ENCODE results near the gene CSNK2B.

Gene CSNK2B

GRCh38 chr6:31643818-31644454 lies 21.9 kb upstream of the CSNK2B start:
- in situ Hi-C loops (cut with MboI; ENCODE audit: low sequenced_read_pairs), result loop anchor here (25.0 kb wide), 1 partner anchor 1057 kb away; no protein-coding TSS in a partner anchor
- Histone ChIP-seq H3K9me3 (no peaks in the 10 kb centered on the region), H3K36me3 (replicated peaks) (peaks cover 85% of the 10 kb centered on the region)

DNA sequence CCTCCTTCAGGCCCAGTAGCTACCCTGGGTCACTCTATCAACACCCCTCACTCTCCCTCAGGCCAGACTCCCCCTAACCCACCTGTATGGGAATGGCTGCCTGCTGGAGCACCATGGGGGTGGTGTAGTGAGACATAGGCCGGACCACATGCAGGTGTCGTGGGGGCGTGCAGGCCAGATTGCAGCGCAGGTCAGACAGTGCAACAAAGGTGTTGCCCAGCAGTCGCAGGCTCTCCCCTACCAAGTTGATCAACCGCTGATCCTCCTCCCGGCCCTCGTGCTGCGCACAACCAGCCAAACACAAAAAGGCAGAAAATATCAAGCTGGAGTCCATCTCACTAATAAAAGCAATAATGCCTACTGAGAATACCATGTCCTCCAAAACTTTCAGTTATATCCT lies 20.6 kb upstream of the CSNK2B start:
- H3K4me3 ChIP-seq, result no peak overlapping the region
- H3K27me3 ChIP-seq (ENCODE audit: low read depth), result no peaks in the 10 kb centered on the region
- DNase-seq (ENCODE audit: low spot score in 2 of 2), result no peak
- in situ Hi-C loops (cut with MboI; ENCODE audit: low sequenced_read_pairs), result loop anchor here (25.0 kb wide), 1 partner anchor 1058 kb away; no protein-coding TSS in a partner anchor
- no peaks in the 10 kb centered on the region for H3K4me1 ChIP-seq
- peaks cover 85% of the 10 kb centered on the region for H3K36me3 ChIP-seq (replicated peaks)
- no peaks in the 10 kb centered on the region for H3K9me3 ChIP-seq

More at GRCh38 chr6:31643818-31644454, 21.9 kb upstream of the CSNK2B start:
- Histone ChIP-seq H3K27me3 (ENCODE audit: low read depth) (no peaks in the 10 kb centered on the region), H3K4me1 (no peaks in the 10 kb centered on the region), H3K4me3 (no peak overlapping the region)
- no peak for DNase-seq (ENCODE audit: low spot score in 2 of 2)

DNA sequence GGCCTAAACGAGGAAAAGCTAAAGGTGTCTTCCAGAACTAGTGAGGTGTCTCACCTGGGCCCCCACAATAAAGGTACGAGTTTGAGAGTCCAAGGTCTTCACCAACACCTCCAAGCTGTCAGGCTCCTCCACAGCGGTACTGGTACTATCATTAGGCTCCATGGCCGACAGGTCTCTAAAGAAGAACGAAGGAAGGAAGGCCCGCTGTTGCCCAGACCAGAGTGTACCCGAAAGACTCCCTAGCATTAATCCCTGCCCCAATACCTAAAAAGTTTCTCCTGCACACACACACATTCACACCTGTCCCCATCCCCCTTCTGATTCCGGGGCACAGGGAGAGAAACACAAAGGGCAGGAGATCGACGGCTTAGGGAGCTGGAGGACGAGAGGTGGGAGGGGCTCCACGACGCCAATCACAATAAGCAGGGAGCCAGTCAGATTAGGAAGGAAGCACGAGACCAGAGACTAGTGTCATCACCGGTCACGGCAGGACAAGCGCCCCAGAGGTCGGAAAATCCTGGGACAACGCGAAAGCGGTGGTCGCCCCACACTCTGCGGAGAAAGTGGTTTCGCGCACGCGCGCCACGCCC lies 14.2 kb upstream of the CSNK2B start:
- Histone ChIP-seq H3K9me3 (no peaks in the 10 kb centered on the region), H3K27me3 (ENCODE audit: low read depth) (no peaks in the 10 kb centered on the region), H3K36me3 (replicated peaks) (peaks cover 46% of the 10 kb centered on the region), H3K4me1 (peaks cover 10% of the 10 kb centered on the region), H3K4me3 (peak overlapping the region; percentile 84)
- in situ Hi-C loops (cut with MboI; ENCODE audit: low sequenced_read_pairs), result no loop called here
- DNase-seq (ENCODE audit: low spot score in 2 of 2), result peak; percentile 86 to 87

DNA sequence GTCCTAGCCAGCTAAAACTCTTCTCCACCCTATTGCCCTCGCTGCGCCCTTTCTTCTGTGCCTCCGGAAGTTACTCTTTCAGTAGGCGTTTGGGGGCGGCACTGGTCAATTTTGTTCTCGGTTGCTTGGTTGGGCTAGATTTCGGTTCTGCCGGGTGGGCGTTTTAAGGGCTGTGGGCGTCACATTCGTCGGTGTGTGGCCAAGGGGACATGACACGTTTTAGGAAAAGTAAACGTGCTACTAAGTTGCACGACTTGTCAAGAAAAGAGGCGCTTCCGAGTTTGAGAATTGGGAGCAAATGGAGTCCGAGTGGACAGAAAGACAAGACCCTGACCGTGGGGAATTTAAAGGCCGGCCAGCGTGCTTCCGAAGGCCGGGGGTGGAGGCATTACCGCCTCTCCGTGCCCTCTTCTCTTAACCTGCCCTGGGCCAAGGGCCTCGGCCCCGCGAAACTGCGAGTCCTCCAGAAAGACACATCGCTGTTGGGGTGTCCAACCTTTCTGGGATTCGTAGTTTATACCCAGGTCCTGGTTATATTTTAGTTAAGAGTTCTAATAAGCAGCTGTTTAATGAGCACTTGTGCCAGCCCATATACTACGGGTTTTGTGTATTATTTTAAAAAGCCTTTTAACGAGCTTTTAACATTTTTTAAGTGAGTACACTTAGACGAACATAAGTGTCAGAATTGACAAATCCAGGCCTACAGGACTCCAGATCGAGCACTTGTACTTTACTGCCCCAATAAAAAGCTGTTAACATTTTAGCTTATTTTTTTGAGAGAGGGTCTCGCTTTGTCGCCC lies 12.8 kb upstream of the CSNK2B start:
- H3K4me3 ChIP-seq, result peak overlapping the region; percentile 84
- DNase-seq (ENCODE audit: low spot score in 2 of 2), result peak in 1 of 2 experiments; percentile 93
- in situ Hi-C loops (cut with MboI; ENCODE audit: low sequenced_read_pairs), result no loop called here
- H3K36me3 ChIP-seq (replicated peaks), result peaks cover 44% of the 10 kb centered on the region
- no peaks in the 10 kb centered on the region for H3K27me3 ChIP-seq (ENCODE audit: low read depth)
- H3K9me3 ChIP-seq, result no peaks in the 10 kb centered on the region
- peaks cover 10% of the 10 kb centered on the region for H3K4me1 ChIP-seq

DNA sequence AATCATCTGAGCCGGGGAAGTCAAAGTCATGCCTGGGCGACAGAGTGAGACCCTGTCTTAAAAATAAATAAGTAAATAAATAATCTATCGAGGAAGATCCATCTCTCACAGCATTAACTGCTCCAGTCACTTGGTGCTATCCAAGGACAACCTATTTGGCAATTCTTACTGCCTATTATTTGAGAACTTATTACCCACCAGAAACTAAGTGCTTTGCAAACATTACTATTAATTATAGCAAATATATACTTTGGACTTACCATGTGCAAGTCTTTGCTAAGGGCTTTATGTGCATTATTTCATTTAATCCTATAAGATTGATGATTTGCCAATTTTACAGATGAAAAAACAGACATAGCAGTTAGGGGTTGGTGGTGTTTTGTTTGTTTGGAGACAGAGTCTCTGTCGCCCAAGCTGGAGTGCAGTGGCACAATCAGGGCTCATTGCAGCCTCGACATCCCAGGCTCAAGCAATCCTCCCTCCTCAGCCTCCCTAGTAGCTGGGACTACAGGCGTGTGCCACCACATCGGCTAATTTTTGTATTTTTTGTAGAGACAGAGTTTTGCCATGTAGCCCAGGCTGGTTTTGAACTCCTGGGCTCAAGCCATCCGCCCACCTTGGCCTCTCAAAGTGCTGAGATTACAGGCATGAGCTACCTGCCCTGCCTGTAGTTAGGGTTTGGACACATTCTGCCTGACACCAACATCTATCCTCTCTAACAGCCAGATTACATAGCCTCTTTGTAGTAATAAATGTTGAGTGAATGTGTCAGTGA lies 11.1 kb upstream of the CSNK2B start:
- Histone ChIP-seq H3K9me3 (no peaks in the 10 kb centered on the region), H3K4me3 (no peak overlapping the region), H3K27me3 (ENCODE audit: low read depth) (no peaks in the 10 kb centered on the region), H3K36me3 (replicated peaks) (peaks cover 29% of the 10 kb centered on the region), H3K4me1 (peaks cover 23% of the 10 kb centered on the region)
- DNase-seq (ENCODE audit: low spot score in 2 of 2), result no peak
- in situ Hi-C loops (cut with MboI; ENCODE audit: low sequenced_read_pairs), result no loop called here

DNA sequence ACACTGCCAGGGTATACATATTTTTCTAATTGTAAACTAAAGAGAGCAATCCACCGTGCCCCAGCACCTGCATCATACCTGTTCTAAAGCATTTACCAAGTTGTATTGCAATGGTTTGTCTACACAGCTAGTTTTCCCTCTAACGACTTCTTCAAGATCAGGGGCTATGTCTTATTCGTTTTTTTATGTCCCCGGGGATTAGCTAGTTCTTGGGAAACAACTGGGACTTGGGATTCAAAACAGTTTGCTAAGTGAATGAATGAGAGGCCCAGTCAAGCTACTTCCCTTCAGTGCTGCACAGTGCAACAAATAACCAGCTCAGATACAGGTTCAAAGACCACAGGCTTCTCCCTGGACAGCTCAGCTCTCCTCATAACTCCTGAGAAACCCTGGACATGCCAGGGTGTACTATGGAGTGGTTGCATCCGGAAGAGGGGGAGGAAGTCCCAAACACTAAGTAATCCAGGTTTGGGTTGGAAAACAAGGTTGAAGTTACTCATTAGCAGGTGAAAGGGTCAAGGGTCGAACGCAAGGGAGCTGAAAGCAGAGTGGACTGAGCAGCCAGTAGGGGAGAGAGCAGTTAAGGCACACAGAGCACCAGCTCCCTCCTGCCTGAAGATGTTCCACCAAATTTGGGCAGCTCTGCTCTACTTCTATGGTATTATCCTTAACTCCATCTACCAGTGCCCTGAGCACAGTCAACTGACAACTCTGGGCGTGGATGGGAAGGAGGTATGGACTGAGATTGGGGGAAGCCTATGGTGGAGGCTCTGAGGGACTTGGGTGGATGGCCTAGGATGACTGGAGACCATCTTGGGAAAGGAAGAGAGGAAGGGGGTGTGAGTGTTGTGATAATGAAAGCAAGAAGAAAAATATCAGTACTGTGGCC lies 10.3 kb upstream of the CSNK2B start, which contains the start of gene APOM:
Gene APOM, plus strand, starts transcription at position 546 of the 889 bp plus-strand sequence. Its CDS starts 73 bp downstream, at position 619.
- no peak for DNase-seq (ENCODE audit: low spot score in 2 of 2)
- H3K36me3 ChIP-seq (replicated peaks), result peaks cover 22% of the 10 kb centered on the region
- no peaks in the 10 kb centered on the region for H3K9me3 ChIP-seq
- peaks cover 26% of the 10 kb centered on the region for H3K4me1 ChIP-seq
- no peak within 1 kb of the TSS for H3K4me3 ChIP-seq
- H3K27me3 ChIP-seq (ENCODE audit: low read depth), result no peaks in the 10 kb centered on the region
- in situ Hi-C loops (cut with MboI; ENCODE audit: low sequenced_read_pairs), result no loop called here

DNA sequence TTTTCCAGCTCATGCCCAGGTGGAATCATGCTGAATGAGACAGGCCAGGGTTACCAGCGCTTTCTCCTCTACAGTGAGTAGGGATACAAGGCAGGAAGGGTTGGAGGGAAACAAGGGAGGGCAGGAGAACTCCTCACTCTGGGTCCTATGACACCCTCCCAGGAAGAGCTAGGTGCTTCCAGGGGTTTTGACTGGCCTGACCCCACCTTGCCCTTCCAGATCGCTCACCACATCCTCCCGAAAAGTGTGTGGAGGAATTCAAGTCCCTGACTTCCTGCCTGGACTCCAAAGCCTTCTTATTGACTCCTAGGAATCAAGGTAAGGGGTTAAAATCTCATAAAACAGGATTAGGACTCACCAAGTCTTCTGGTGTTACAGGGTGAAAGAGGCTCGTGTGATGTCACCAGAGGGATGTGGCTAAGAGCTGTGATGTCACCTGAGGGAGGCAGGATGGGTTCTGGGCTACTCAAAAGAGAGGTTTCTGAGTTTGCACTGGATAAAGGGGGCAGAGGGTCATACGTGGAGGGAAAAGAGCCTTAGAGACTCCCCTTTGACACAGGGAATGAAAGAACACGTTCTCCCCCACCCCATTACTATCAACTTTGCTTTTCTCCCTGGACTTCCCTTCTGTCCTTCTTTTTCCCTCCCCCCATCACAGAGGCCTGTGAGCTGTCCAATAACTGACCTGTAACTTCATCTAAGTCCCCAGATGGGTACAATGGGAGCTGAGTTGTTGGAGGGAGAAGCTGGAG lies 8.3 kb upstream of the CSNK2B start:
- Histone ChIP-seq H3K36me3 (replicated peaks) (peaks cover 27% of the 10 kb centered on the region), H3K4me1 (peaks cover 23% of the 10 kb centered on the region), H3K4me3 (no peak overlapping the region), H3K27me3 (ENCODE audit: low read depth) (no peaks in the 10 kb centered on the region), H3K9me3 (no peaks in the 10 kb centered on the region)
- DNase-seq (ENCODE audit: low spot score in 2 of 2), result no peak
- in situ Hi-C loops (cut with MboI; ENCODE audit: low sequenced_read_pairs), result no loop called here

DNA sequence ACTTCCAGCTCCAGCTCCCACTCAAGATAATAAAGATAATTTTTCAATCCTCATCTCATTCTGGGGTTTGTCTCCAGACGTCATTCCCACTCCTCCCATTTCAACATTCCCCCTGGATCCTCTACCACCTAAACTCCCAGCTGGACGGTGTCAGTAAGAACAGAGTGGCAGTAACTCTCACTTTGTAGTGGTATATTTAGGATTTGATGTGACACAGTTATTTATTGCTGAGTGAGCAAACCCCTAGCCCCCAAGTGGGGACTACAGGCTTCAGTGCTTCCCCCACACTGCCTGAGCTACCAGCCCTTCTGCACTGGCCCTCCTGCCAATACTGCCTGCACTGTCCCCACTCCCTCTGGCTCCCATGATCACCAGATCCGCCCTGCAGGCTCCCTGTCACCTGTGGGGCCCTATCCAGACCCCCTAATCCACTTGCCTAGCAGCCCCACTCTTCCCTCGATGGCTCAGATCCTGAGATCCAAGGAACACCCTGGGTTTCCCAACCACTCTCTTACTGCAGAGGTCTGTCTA lies 7.7 kb upstream of the CSNK2B start:
- Histone ChIP-seq H3K27me3 (ENCODE audit: low read depth) (no peaks in the 10 kb centered on the region), H3K9me3 (no peaks in the 10 kb centered on the region), H3K4me3 (no peak overlapping the region), H3K36me3 (replicated peaks) (peaks cover 30% of the 10 kb centered on the region), H3K4me1 (peaks cover 23% of the 10 kb centered on the region)
- no peak for DNase-seq (ENCODE audit: low spot score in 2 of 2)
- in situ Hi-C loops (cut with MboI; ENCODE audit: low sequenced_read_pairs), result no loop called here

DNA sequence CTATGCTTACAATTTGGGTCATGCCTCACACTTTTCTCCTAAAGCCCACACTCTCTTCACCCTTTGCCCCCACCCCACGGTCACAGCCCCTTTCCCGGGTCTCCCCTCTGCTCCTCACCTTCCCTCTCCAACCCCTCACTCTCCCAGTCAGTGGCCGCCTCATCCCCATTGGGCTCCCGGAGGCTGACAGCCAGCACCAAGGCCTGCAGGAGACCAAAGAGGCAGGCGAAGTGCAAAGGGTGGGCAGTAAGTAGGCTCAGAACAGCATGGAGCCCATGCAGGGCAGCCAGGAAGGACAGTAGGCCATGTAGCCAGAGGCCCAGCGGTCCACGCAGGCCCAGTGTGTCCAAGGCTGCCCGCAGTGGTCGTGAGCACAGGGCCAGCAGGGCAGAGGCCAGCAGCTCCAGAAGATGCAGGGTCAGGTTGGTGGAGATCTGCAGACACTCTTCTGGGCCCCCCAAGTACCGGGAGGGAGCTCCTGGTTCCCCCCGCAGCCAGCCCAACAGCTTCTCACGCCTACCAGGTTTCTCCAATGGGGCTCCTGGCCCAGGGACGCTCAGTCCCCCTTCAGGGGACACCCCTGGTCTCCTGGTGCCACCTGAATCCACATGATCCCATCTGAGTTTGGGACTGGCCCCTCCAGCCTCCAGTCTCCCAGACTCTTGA lies 6.8 kb upstream of the CSNK2B start:
- DNase-seq (ENCODE audit: low spot score in 2 of 2), result no peak
- H3K36me3 ChIP-seq (replicated peaks), result peaks cover 39% of the 10 kb centered on the region
- H3K4me1 ChIP-seq, result peaks cover 20% of the 10 kb centered on the region
- H3K4me3 ChIP-seq, result peak overlapping the region; percentile 56
- H3K27me3 ChIP-seq (ENCODE audit: low read depth), result no peaks in the 10 kb centered on the region
- in situ Hi-C loops (cut with MboI; ENCODE audit: low sequenced_read_pairs), result no loop called here
- H3K9me3 ChIP-seq, result no peaks in the 10 kb centered on the region

GRCh38 chr6:31659649-31660380 lies 6.1 kb upstream of the CSNK2B start:
- peak overlapping the region; percentile 56 for H3K4me3 ChIP-seq
- peaks cover 20% of the 10 kb centered on the region for H3K4me1 ChIP-seq
- no peaks in the 10 kb centered on the region for H3K27me3 ChIP-seq (ENCODE audit: low read depth)
- in situ Hi-C loops (cut with MboI; ENCODE audit: low sequenced_read_pairs), result loop anchor here (10.0 kb wide), 1 partner anchor 305 kb away; no protein-coding TSS in a partner anchor
- DNase-seq (ENCODE audit: low spot score in 2 of 2), result no peak
- peaks cover 41% of the 10 kb centered on the region for H3K36me3 ChIP-seq (replicated peaks)
- no peaks in the 10 kb centered on the region for H3K9me3 ChIP-seq
